KMS-11 (cell line): ENCODE results near the gene SLC4A2.
"Not testable (repeated sequence)": the region's sequence is repeated elsewhere in the genome, so short reads cannot be mapped to it uniquely, and the experiment has no call there.

Source experiments
- H2AFZ ChIP-seq: fragments of 200-600 bp; sonication (generic); 2 replicates; pipeline ENCODE4 v1.6.1; 2016; ENCODE audit warnings: antibody characterized with exemption, mixed run types, low read depth
- H3K27ac ChIP-seq: fragments of 200-600 bp; sonication (generic); 2 replicates; pipeline ENCODE4 v1.6.1; 2016; ENCODE audit warnings: mild to moderate bottlenecking, mixed run types
- H3K27me3 ChIP-seq: fragments of 200-600 bp; sonication (generic); 2 replicates; pipeline ENCODE4 v1.6.1; 2017; ENCODE audit warnings: mild to moderate bottlenecking, low read depth, mixed run types, moderate library complexity; ENCODE audit not compliant: insufficient read depth
- H3K36me3 ChIP-seq: fragments of 200-600 bp; sonication (generic); 2 replicates; pipeline ENCODE4 v1.6.1; 2017; ENCODE audit warnings: mild to moderate bottlenecking, mixed run types; ENCODE audit not compliant: insufficient read depth
- H3K4me1 ChIP-seq: fragments of 200-600 bp; sonication (generic); 2 replicates; pipeline ENCODE4 v1.6.1; 2016; ENCODE audit warnings: mild to moderate bottlenecking, low read depth, mixed run types; ENCODE audit not compliant: poor library complexity, severe bottlenecking
- H3K4me2 ChIP-seq: fragments of 200-600 bp; sonication (generic); 2 replicates; pipeline ENCODE4 v1.7.0; 2016; ENCODE audit warnings: mild to moderate bottlenecking, mixed run types
- H3K4me3 ChIP-seq: fragments of 200-600 bp; sonication (generic); IDR thresholded peaks from 2 replicates; pipeline ENCODE4 v1.6.1; 2017; ENCODE audit warnings: low read depth, low read length, mixed read lengths; ENCODE audit not compliant: insufficient read depth
- H3K79me2 ChIP-seq: fragments of 200-600 bp; sonication (generic); 2 replicates; pipeline ENCODE4 v1.6.1; 2016; ENCODE audit warnings: low read depth, mixed run types; ENCODE audit not compliant: insufficient read depth
- H3K9ac ChIP-seq: fragments of 200-600 bp; sonication (generic); 2 replicates; pipeline ENCODE4 v1.6.1; 2016; ENCODE audit warnings: mild to moderate bottlenecking, mixed run types
- H4K20me1 ChIP-seq: fragments of 200-600 bp; sonication (generic); 2 replicates; pipeline ENCODE4 v1.6.1; 2016; ENCODE audit warnings: mild to moderate bottlenecking, mixed run types; ENCODE audit not compliant: insufficient read depth
- TF ChIP-seq, protein P1 (sequence below): fragments of 200-600 bp; sonication (generic); conservative IDR thresholded peaks from 2 replicates; pipeline ENCODE4 v1.6.1; 2017; ENCODE audit warnings: low read depth, mild to moderate bottlenecking, antibody characterized with exemption, low read length, moderate library complexity, mixed read lengths

The SLC4A2 gene

DNA sequence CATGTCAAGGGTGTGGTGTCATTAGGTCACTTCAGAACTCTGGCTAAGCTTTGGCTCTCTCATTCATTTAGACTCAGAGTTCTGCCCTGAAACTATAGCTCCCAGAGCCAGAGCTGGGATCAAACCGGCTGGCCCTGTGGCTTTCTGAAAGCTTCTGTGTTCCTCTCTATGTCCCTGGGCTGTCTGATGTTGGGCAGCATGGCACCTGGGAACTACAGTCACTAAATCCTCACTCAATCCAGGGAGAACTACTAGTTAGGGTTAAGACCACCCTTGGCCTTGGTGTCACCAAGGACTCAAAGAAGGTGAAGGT is 48.3 kb upstream of the SLC4A2 start:
- H3K9ac ChIP-seq: no peak overlapping the region
- no peak overlapping the region for H3K4me2 ChIP-seq
- H3K27ac ChIP-seq: no peak overlapping the region

GRCh38 chr7:151011616-151012015 is 47.8 kb upstream of the SLC4A2 start:
- not testable (repeated sequence) for H3K36me3 ChIP-seq, H3K27me3 ChIP-seq, H3K79me2 ChIP-seq, H3K27ac ChIP-seq, H3K4me3 ChIP-seq, H3K9ac ChIP-seq, H2AFZ ChIP-seq, H4K20me1 ChIP-seq, H3K4me2 ChIP-seq
- H3K4me1 ChIP-seq: peaks cover 14% of the 10 kb centered on the region

More for the DNA sequence above, 48.3 kb upstream of the SLC4A2 start:
- Histone ChIP-seq H3K4me3 (no peak overlapping the region), H4K20me1 (no peaks in the 10 kb centered on the region), H3K36me3 (no peaks in the 10 kb centered on the region), H2AFZ (no peak overlapping the region), H3K79me2 (no peaks in the 10 kb centered on the region), H3K27me3 (no peaks in the 10 kb centered on the region; the same call in 1 of the 2 replicates), H3K4me1 (peaks cover 14% of the 10 kb centered on the region)
- TF ChIP-seq, protein P1, sequence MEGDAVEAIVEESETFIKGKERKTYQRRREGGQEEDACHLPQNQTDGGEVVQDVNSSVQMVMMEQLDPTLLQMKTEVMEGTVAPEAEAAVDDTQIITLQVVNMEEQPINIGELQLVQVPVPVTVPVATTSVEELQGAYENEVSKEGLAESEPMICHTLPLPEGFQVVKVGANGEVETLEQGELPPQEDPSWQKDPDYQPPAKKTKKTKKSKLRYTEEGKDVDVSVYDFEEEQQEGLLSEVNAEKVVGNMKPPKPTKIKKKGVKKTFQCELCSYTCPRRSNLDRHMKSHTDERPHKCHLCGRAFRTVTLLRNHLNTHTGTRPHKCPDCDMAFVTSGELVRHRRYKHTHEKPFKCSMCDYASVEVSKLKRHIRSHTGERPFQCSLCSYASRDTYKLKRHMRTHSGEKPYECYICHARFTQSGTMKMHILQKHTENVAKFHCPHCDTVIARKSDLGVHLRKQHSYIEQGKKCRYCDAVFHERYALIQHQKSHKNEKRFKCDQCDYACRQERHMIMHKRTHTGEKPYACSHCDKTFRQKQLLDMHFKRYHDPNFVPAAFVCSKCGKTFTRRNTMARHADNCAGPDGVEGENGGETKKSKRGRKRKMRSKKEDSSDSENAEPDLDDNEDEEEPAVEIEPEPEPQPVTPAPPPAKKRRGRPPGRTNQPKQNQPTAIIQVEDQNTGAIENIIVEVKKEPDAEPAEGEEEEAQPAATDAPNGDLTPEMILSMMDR: no peak

- H3K9ac ChIP-seq: no peak overlapping the region
- no peaks in the 10 kb centered on the region; the same call in 1 of the 2 replicates for H3K27me3 ChIP-seq
- H2AFZ ChIP-seq: no peak overlapping the region
- H3K79me2 ChIP-seq: no peaks in the 10 kb centered on the region
- H3K4me3 ChIP-seq: no peak overlapping the region
- TF ChIP-seq, protein P1: no peak
- peaks cover 14% of the 10 kb centered on the region for H3K4me1 ChIP-seq
- H3K4me2 ChIP-seq: no peak overlapping the region
- no peaks in the 10 kb centered on the region for H4K20me1 ChIP-seq
- no peaks in the 10 kb centered on the region for H3K36me3 ChIP-seq
- no peak overlapping the region for H3K27ac ChIP-seq
Measured at GRCh38 chr7:151012031-151012692, 47.2 kb upstream of the SLC4A2 start.

DNA sequence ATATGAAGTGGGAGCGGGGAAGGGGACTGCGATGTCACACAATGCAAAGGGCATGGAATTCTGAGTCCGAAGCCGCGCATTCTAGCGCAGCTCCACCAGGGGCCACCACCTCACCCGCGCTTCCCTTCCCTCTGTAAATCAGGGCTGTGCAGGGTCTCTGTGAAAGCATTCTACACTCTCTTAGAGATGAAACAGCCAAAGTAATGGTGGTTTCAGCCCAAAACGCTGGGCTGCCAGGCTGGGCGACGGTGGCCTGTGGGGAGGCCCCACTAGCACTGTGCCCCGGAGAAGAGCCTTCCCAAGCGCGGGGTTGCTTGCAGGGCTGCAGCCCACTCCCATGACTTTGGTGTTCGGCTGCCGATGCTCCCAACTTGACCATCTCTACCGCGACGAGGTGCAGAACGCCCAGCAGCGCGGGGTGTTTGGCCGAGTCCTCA is 46.5 kb upstream of the SLC4A2 start:
- H3K79me2 ChIP-seq: no peaks in the 10 kb centered on the region
- H3K4me2 ChIP-seq: peak overlapping the region; percentile 93; the same call in 1 of the 2 replicates
- H3K27ac ChIP-seq: peak overlapping the region; percentile 55; the same call in 1 of the 2 replicates
- H3K4me1 ChIP-seq: peaks cover 14% of the 10 kb centered on the region
- no peak overlapping the region for H3K4me3 ChIP-seq
- H2AFZ ChIP-seq: peak overlapping the region; percentile 97; the same call in 1 of the 2 replicates
- TF ChIP-seq, protein P1: peak; percentile 56
- H3K27me3 ChIP-seq: no peaks in the 10 kb centered on the region; the same call in 1 of the 2 replicates
- H4K20me1 ChIP-seq: no peaks in the 10 kb centered on the region
- peak overlapping the region; percentile 86; the same call in 1 of the 2 replicates for H3K9ac ChIP-seq
- no peaks in the 10 kb centered on the region for H3K36me3 ChIP-seq

GRCh38 chr7:151013356-151013732 is 46.0 kb upstream of the SLC4A2 start:
- Histone ChIP-seq H3K4me1 (peaks cover 17% of the 10 kb centered on the region), H3K9ac (peak overlapping the region; percentile 86), H3K4me2 (peak overlapping the region; percentile 93; the same call in 1 of the 2 replicates), H4K20me1 (no peaks in the 10 kb centered on the region), H2AFZ (peak overlapping the region; percentile 97; the same call in 1 of the 2 replicates), H3K27ac (peak overlapping the region; percentile 55; the same call in 1 of the 2 replicates), H3K79me2 (no peaks in the 10 kb centered on the region), H3K27me3 (no peaks in the 10 kb centered on the region; the same call in 1 of the 2 replicates), H3K4me3 (peak overlapping the region; percentile 61), H3K36me3 (no peaks in the 10 kb centered on the region)
- TF ChIP-seq, protein P1: no peak
